ENCODE results near the gene TJAP1. TPM values are rescaled to one million over a fixed set of nuclear protein-coding genes. Genes with fewer than 3 reads are reported as not detected.
A peak's percentile ranks its signal among the peaks of the same experiment; 100 is the strongest.
"Not testable (repeated sequence)": the region's sequence is repeated elsewhere in the genome, so short reads cannot be mapped to it uniquely, and the experiment has no call there.

The TJAP1 gene
- total and polyA plus RNA-seq, 8 donors, result 12.9 to 44.5 (median 17.3) TPM

DNA sequence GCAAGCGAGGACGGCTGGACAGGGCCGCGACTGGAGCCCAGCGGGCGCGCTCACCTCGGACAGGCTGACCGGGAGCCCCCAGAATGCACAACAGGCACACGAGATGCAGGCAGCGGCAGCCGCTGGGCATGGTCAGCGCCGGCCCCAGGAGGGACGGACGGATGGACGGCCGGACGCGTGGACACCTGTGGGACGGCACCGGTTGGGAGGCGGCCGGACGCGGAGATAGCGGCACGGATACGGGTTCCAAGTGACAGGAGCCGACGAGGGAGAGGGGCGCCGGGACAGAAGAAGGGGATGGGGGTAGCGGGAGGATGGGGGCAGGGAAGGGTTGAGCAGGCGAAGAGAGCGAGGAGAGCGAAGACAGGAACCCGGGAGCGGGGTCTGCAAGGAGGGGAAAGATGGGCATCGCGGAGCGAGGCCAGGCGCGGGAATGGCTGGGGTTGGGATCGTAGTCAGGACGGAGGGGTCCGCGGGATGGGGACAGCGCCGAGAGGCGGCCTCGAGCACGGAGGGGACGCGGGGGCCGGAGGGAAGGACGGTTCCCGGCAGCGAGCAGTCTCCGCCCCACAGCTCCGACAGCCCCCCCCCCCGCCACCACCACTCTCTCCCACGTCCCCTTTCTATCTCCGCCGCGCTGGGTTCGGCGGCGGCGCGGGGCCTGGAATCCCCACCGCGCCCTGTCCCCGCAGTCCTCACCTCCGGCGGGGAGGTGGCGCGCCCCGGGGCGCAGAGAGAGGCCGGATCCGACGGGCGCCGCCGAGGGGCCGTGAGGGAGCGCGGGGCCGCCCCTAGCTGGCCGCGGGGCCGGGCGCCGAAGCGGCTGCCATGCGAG lies 22.5 kb upstream of the TJAP1 start:
- Histone ChIP-seq H3K4me1 (peaks cover 0 to 3% (median 0%) of the 10 kb centered on the region in 3 donors), H3K36me3 (peaks cover 0 to 13% (median 0%) of the 10 kb centered on the region in 3 donors), H3K9me3 (no peaks in the 10 kb centered on the region), H3K4me3 (peak overlapping the region; percentile 21 to 59 (median 40)), H3K27ac (no peak overlapping the region), H3K27me3 (peaks cover 0 to 3% (median 0%) of the 10 kb centered on the region in 4 donors)
- TF ChIP-seq, protein P1, sequence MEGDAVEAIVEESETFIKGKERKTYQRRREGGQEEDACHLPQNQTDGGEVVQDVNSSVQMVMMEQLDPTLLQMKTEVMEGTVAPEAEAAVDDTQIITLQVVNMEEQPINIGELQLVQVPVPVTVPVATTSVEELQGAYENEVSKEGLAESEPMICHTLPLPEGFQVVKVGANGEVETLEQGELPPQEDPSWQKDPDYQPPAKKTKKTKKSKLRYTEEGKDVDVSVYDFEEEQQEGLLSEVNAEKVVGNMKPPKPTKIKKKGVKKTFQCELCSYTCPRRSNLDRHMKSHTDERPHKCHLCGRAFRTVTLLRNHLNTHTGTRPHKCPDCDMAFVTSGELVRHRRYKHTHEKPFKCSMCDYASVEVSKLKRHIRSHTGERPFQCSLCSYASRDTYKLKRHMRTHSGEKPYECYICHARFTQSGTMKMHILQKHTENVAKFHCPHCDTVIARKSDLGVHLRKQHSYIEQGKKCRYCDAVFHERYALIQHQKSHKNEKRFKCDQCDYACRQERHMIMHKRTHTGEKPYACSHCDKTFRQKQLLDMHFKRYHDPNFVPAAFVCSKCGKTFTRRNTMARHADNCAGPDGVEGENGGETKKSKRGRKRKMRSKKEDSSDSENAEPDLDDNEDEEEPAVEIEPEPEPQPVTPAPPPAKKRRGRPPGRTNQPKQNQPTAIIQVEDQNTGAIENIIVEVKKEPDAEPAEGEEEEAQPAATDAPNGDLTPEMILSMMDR (IDR thresholded peaks at IDR 0.05), result peak in 1 of 4 donors; percentile 14
- DNase-seq, result peak in 5 of 6 donors; percentile 71 to 96 (median 86)
- ATAC-seq, result peak; percentile 88 to 97 (median 96)
- intact Hi-C loops (cut with DNase I), result loop anchor here in 2 of 3 donors (5.0 to 10.0 kb wide), 2 partner anchors 50 to 52 kb away; no protein-coding TSS in a partner anchor
- FAIRE-seq, result no peak
- 1 to 2% methylated on average over 70 to 89 of the region's 97 CpGs for WGBS, 2 donors

DNA sequence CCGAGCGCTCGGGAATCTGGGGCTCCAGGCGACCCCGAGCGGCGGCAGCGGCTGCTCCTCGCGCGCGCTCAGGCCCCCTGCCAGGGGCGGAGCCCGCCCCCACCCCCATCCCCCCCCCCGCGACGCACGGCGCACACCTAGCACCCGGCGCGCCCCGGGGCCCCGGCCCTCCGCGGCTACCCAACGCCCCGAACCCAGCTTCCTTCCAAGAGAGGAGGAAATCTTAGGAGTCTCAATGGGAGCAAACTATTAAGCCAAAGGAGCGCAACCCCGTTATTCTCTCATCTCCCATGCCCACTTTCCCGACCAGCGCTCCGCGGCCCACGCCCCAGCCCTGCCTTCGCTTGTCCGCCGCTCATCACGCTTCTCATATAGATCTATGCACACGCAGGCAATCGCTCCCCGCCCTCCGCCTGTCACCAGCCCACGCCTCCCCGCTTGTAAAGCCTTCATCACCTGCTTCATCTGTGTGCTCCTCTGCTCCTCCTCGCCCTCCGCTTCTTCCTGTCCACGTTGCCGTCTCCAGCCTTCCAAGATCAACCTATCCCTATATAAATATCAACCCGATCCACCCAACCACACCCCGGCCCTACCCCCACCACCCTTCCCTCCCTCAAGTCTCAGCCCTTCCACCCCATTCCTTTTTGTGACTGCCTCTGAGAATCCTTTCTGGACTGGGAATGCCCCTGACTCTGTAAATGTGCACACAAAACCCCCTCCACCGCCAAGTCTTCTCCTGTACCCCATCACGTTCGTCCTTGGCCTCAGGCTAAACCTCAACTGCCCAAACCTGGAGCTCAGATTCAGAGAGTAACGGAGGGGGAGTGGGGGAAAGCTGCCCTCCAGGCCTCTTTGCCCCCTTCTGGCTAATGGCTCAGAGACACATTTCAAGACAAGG lies 21.6 kb upstream of the TJAP1 start, which contains the start of gene DLK2:
Gene DLK2 (minus strand): TSS at position 18 of the 898 bp plus-strand sequence. CDS start 723 bp downstream, outside the sequence.
- H3K27ac ChIP-seq, result no peak within 1 kb of the TSS
- peaks cover 0 to 5% (median 0%) of the 10 kb centered on the region in 3 donors for H3K36me3 ChIP-seq

DNA sequence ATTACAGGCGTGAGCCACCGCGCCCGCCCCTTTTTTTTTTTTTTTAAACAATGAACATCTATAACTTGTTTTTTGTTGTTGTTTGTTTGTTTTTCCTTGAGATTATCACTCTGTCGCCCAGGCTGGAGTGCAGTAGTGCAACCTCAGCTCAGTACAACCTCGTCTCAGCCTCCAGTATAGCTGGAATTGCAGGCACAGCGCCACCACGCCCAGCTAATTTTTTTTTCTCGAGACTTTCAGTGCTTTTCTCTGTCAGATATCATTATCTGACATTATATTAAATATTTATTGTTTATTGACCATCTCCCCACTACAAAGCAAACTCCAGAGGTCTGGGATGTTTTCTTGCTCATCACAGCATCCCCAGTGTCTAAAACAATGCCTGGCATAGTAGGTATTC lies 19.7 kb upstream of the TJAP1 start:
- intact Hi-C loops (cut with DNase I), result loop anchor here in 1 of 3 donors (10.0 kb wide), 1 partner anchor 47 kb away; no protein-coding TSS in a partner anchor
- TF ChIP-seq, protein P1 (IDR thresholded peaks at IDR 0.05), result no peak
- FAIRE-seq, result no peak

More for the DNA sequence above, 21.6 kb upstream of the TJAP1 start, which contains the start of gene DLK2:
- intact Hi-C loops (cut with DNase I), result loop anchor here in 1 of 3 donors (10.0 kb wide), 1 partner anchor 49 kb away; no protein-coding TSS in a partner anchor
- H3K27me3 ChIP-seq, result peaks cover 0 to 7% (median 0%) of the 10 kb centered on the region in 4 donors
- no peaks in the 10 kb centered on the region for H3K9me3 ChIP-seq
- 3% methylated on average over 40 to 52 of the region's 55 CpGs for WGBS, 2 donors
- ATAC-seq (peak in 3 of 4 donors; percentile 2 to 12 (median 7)), FAIRE-seq (no peak), DNase-seq (peak in 1 of 6 donors; percentile 67)
- TF ChIP-seq, protein P1 (IDR thresholded peaks at IDR 0.05), result no peak
- H3K4me1 ChIP-seq, result peaks cover 0 to 3% (median 0%) of the 10 kb centered on the region in 3 donors
- peak within 1 kb of the TSS; percentile 21 to 59 (median 40) for H3K4me3 ChIP-seq

DNA sequence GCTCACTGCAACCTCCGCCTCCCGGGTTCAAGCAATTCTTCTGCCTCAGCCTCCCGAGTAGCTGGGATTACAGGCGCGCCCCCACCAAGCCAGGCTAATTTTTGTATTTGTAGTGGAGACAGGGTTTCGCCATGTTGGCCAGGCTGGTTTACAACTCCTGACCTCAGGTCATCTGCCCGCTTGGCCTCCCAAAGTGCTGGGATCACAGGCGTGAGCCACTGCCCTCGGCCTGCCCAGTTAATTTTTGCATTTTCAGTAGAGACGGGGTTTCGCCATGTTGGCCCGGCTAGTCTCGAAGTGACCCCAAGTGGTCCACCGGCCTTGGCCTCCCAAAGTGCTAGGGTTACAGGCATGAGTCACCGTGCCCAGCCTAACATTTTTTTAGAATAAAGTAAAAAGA lies 19.2 kb upstream of the TJAP1 start:
- not testable (repeated sequence) for H3K4me3 ChIP-seq, H3K9me3 ChIP-seq, FAIRE-seq, ATAC-seq, H3K36me3 ChIP-seq, H3K27ac ChIP-seq, H3K4me1 ChIP-seq
- peaks cover 0 to 10% (median 0%) of the 10 kb centered on the region in 4 donors for H3K27me3 ChIP-seq
- WGBS, 2 donors, result 88 to 89% methylated on average over 15 of the region's 15 CpGs
- intact Hi-C loops (cut with DNase I), result loop anchor here in 1 of 3 donors (10.0 kb wide), 1 partner anchor 47 kb away; no protein-coding TSS in a partner anchor
- DNase-seq, result peak in 1 of 6 donors; percentile 19

More for the DNA sequence above, 19.7 kb upstream of the TJAP1 start:
- ATAC-seq (no peak), DNase-seq (peak in 1 of 6 donors; percentile 4)
- Histone ChIP-seq H3K36me3 (no peaks in the 10 kb centered on the region), H3K4me1 (peaks cover 0 to 3% (median 0%) of the 10 kb centered on the region in 3 donors), H3K9me3 (no peaks in the 10 kb centered on the region), H3K27ac (no peak overlapping the region), H3K4me3 (no peak overlapping the region), H3K27me3 (peaks cover 0 to 10% (median 0%) of the 10 kb centered on the region in 4 donors)
- WGBS, 2 donors, result 43 to 60% methylated on average over 6 to 9 of the region's 9 CpGs

All from pancreas (tissue), 10 donors.